Neural progenitor cell (in vitro differentiated cells): ENCODE results near the gene CD2AP. TPM values are rescaled to one million over a fixed set of nuclear protein-coding genes. Genes with fewer than 3 reads are reported as not detected.

ENCODE experiments used
- DNase-seq: peaks from one replicate; pipeline ENCODE4 v3.0.0-alpha.2; 2016; ENCODE audit warnings: low spot score
- H2AFZ ChIP-seq: fragments of 200-600 bp; sonication (generic); replicated peaks from 2 replicates; pipeline ENCODE4 v1.6.1; 2016; ENCODE audit warnings: antibody characterized with exemption
- H3F3A ChIP-seq: fragments of 200-600 bp; sonication (generic); 2 replicates; pipeline ENCODE4 v1.6.1; 2016; ENCODE audit warnings: antibody characterized with exemption, low read depth
- H3K27ac ChIP-seq: fragments of 200-600 bp; sonication (generic); 2 replicates; pipeline ENCODE4 v1.5.1; 2016; ENCODE audit warnings: mild to moderate bottlenecking
- H3K27me3 ChIP-seq: fragments of 200-600 bp; sonication (generic); 2 replicates; pipeline ENCODE4 v1.6.1; 2016; ENCODE audit warnings: mild to moderate bottlenecking, moderate library complexity
- H3K36me3 ChIP-seq: fragments of 200-600 bp; sonication (generic); 2 replicates; pipeline ENCODE4 v1.5.1; 2016
- H3K4me1 ChIP-seq: fragments of 200-600 bp; sonication (generic); 2 replicates; pipeline ENCODE4 v1.6.1; 2016; ENCODE audit warnings: mixed run types
- H3K4me2 ChIP-seq: fragments of 200-600 bp; sonication (generic); 2 replicates; pipeline ENCODE4 v1.6.1; 2016
- H3K4me3 ChIP-seq: fragments of 200-600 bp; sonication (generic); 2 replicates; pipeline ENCODE4 v1.5.1; 2016
- H3K79me2 ChIP-seq: fragments of 200-600 bp; sonication (generic); 2 replicates; pipeline ENCODE4 v1.6.1; 2016; ENCODE audit warnings: low read depth
- H3K9ac ChIP-seq: fragments of 200-600 bp; sonication (generic); 2 replicates; pipeline ENCODE4 v1.6.1; 2016
- H3K9me3 ChIP-seq: fragments of 200-600 bp; sonication (generic); 2 replicates; pipeline ENCODE4 v1.5.1; 2016; ENCODE audit warnings: low read depth
- H4K20me1 ChIP-seq: fragments of 200-600 bp; sonication (generic); 2 replicates; pipeline ENCODE4 v1.6.1; 2016; ENCODE audit warnings: low read depth
- H3K27ac Mint-ChIP-seq: 3 replicates; pipeline ENCODE4 v1.8.0; 2021; ENCODE audit warnings: mixed read lengths
- H3K27me3 Mint-ChIP-seq: 2 replicates; pipeline ENCODE4 v1.8.0; 2022; ENCODE audit warnings: low read depth, mild to moderate bottlenecking, inconsistent platforms, moderate library complexity, mixed read lengths; ENCODE audit not compliant: insufficient read depth
- H3K36me3 Mint-ChIP-seq: 3 replicates; pipeline ENCODE4 v1.8.0; 2021; ENCODE audit warnings: mixed read lengths
- H3K4me1 Mint-ChIP-seq: 3 replicates; pipeline ENCODE4 v1.8.0; 2021; ENCODE audit warnings: mixed read lengths
- H3K4me3 Mint-ChIP-seq: 3 replicates; pipeline ENCODE4 v1.8.0; 2021; ENCODE audit warnings: mild to moderate bottlenecking, moderate library complexity, mixed read lengths
- H3K9me3 Mint-ChIP-seq: 3 replicates; pipeline ENCODE4 v1.8.0; 2020; ENCODE audit warnings: mixed read lengths
- EZH2 ChIP-seq: fragments of 200-600 bp; sonication (generic); IDR thresholded peaks from 2 replicates; pipeline ENCODE4 v1.6.1; 2017; ENCODE audit warnings: antibody characterized with exemption, mild to moderate bottlenecking, moderate library complexity
- EZH2phosphoT487 ChIP-seq: fragments of 200-600 bp; sonication (generic); IDR thresholded peaks from 2 replicates; pipeline ENCODE4 v1.6.1; 2017; ENCODE audit warnings: antibody characterized with exemption
- total RNA-seq: library from RNA; depleted of rRNA; stranded (reverse); fragments of >200 nt; gene quantifications from 2 replicates; pipeline ENCODE4 v1.2.3, GENCODE V29; 2015; ENCODE audit warnings: low replicate concordance
- TF ChIP-seq, protein P1 (sequence below): fragments of 200-600 bp; sonication (generic); IDR thresholded peaks from 2 replicates; pipeline ENCODE4 v1.5.1; 2017; ENCODE audit warnings: antibody characterized with exemption, mild to moderate bottlenecking

CD2AP gene
- total RNA-seq, 1 donor from 2014 or later = 55.3 TPM

GRCh38 chr6:47465117-47465516 is 12.5 kb upstream of the CD2AP start:
- TF ChIP-seq EZH2phosphoT487 = no peak
- no peak for TF ChIP-seq EZH2
- TF ChIP-seq, protein P1, sequence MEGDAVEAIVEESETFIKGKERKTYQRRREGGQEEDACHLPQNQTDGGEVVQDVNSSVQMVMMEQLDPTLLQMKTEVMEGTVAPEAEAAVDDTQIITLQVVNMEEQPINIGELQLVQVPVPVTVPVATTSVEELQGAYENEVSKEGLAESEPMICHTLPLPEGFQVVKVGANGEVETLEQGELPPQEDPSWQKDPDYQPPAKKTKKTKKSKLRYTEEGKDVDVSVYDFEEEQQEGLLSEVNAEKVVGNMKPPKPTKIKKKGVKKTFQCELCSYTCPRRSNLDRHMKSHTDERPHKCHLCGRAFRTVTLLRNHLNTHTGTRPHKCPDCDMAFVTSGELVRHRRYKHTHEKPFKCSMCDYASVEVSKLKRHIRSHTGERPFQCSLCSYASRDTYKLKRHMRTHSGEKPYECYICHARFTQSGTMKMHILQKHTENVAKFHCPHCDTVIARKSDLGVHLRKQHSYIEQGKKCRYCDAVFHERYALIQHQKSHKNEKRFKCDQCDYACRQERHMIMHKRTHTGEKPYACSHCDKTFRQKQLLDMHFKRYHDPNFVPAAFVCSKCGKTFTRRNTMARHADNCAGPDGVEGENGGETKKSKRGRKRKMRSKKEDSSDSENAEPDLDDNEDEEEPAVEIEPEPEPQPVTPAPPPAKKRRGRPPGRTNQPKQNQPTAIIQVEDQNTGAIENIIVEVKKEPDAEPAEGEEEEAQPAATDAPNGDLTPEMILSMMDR = no peak
- no peaks in the 10 kb centered on the region for H3K4me1 Mint-ChIP-seq

GRCh38 chr6:47471911-47472310 is 5.7 kb upstream of the CD2AP start:
- no peaks in the 10 kb centered on the region for H3K9me3 ChIP-seq
- H3K4me2 ChIP-seq = no peak overlapping the region
- H3K4me3 Mint-ChIP-seq = no peak overlapping the region
- no peak overlapping the region for H3K27ac Mint-ChIP-seq
- H2AFZ ChIP-seq = no peak overlapping the region
- no peaks in the 10 kb centered on the region for H3K36me3 Mint-ChIP-seq
- no peaks in the 10 kb centered on the region for H3K79me2 ChIP-seq
- H3K36me3 ChIP-seq = no peaks in the 10 kb centered on the region
- DNase-seq = no peak
- H3F3A ChIP-seq = peaks cover 7% of the 10 kb centered on the region
- H3K4me1 Mint-ChIP-seq = no peaks in the 10 kb centered on the region
- H3K9ac ChIP-seq = no peak overlapping the region
- H3K27ac ChIP-seq = no peak overlapping the region
- H3K4me1 ChIP-seq = peaks cover 8% of the 10 kb centered on the region
- no peaks in the 10 kb centered on the region for H4K20me1 ChIP-seq
- no peak for TF ChIP-seq EZH2
- TF ChIP-seq, protein P1 = no peak
- TF ChIP-seq EZH2phosphoT487 = no peak
- no peaks in the 10 kb centered on the region for H3K27me3 ChIP-seq
- no peak overlapping the region for H3K4me3 ChIP-seq
- H3K9me3 Mint-ChIP-seq = peaks cover 5% of the 10 kb centered on the region
- no peaks in the 10 kb centered on the region for H3K27me3 Mint-ChIP-seq

More at GRCh38 chr6:47465117-47465516, 12.5 kb upstream of the CD2AP start:
- peaks cover 2% of the 10 kb centered on the region for H3K9me3 Mint-ChIP-seq
- no peak overlapping the region for H3K4me2 ChIP-seq
- no peak overlapping the region for H3K4me3 ChIP-seq
- H3K9ac ChIP-seq = no peak overlapping the region
- no peaks in the 10 kb centered on the region for H3K79me2 ChIP-seq
- DNase-seq = no peak
- no peaks in the 10 kb centered on the region for H3K9me3 ChIP-seq
- no peaks in the 10 kb centered on the region for H4K20me1 ChIP-seq
- no peaks in the 10 kb centered on the region for H3K27me3 Mint-ChIP-seq
- no peak overlapping the region for H3K27ac Mint-ChIP-seq
- H3K4me3 Mint-ChIP-seq = no peak overlapping the region
- no peaks in the 10 kb centered on the region for H3K4me1 ChIP-seq
- H3K36me3 ChIP-seq = no peaks in the 10 kb centered on the region
- no peaks in the 10 kb centered on the region for H3F3A ChIP-seq
- H3K27me3 ChIP-seq = no peaks in the 10 kb centered on the region
- no peak overlapping the region for H2AFZ ChIP-seq
- H3K27ac ChIP-seq = no peak overlapping the region
- no peaks in the 10 kb centered on the region for H3K36me3 Mint-ChIP-seq

- H3K9ac ChIP-seq = no peak overlapping the region
- peaks cover 5% of the 10 kb centered on the region for H4K20me1 ChIP-seq
- no peak overlapping the region for H2AFZ ChIP-seq
- peaks cover 8% of the 10 kb centered on the region for H3K4me1 ChIP-seq
- no peak overlapping the region for H3K4me2 ChIP-seq
- Mint-ChIP-seq H3K9me3 (peaks cover 5% of the 10 kb centered on the region), H3K4me1 (peaks cover 2% of the 10 kb centered on the region), H3K27me3 (peaks cover 2% of the 10 kb centered on the region), H3K27ac (no peak overlapping the region), H3K36me3 (no peaks in the 10 kb centered on the region), H3K4me3 (no peak overlapping the region)
- H3K79me2 ChIP-seq = peaks cover 8% of the 10 kb centered on the region
- no peak overlapping the region for H3K27ac ChIP-seq
- H3K4me3 ChIP-seq = no peak overlapping the region
- no peak for DNase-seq
- TF ChIP-seq EZH2phosphoT487 (no peak), EZH2 (no peak)
- TF ChIP-seq, protein P1 = no peak
- peaks cover 25% of the 10 kb centered on the region for H3F3A ChIP-seq
- H3K36me3 ChIP-seq = no peaks in the 10 kb centered on the region
- H3K9me3 ChIP-seq = no peaks in the 10 kb centered on the region
- no peaks in the 10 kb centered on the region for H3K27me3 ChIP-seq
Measured at GRCh38 chr6:47473791-47474346, 3.7 kb upstream of the CD2AP start.
